CD14-positive monocyte (primary cell): ENCODE results near the gene ZSCAN2. TPM values are rescaled to one million over a fixed set of nuclear protein-coding genes. Genes with fewer than 3 reads are reported as not detected.
"Not testable (repeated sequence)": the region's sequence is repeated elsewhere in the genome, so short reads cannot be mapped to it uniquely, and the experiment has no call there.

Experiments used
- DNase-seq, 3 donors: peaks; one replicate each; pipeline ENCODE4 v3.0.0-alpha.2; 2011 to 2022
- H2AFZ ChIP-seq: 2 replicates; pipeline ENCODE4 v1.6.0; 2012; ENCODE audit warnings: mild to moderate bottlenecking, low read depth, low read length, inconsistent platforms; ENCODE audit not compliant: insufficient read depth, poor library complexity, severe bottlenecking
- H3K27ac ChIP-seq, 2 donors: 1 replicate in 1 of 2; 2 replicates in 1 of 2; pipeline ENCODE4 v1.5.1; 2012 to 2013; ENCODE audit warnings: low read length in 2 of 2, control low read depth in 1 of 2, inconsistent platforms in 1 of 2, low read depth in 1 of 2, mild to moderate bottlenecking in 1 of 2
- H3K27me3 ChIP-seq, 2 donors: one replicate each; pipeline versions ENCODE4 v1.6.0 to v1.6.1; 2011 to 2013; ENCODE audit warnings: low read length in 2 of 2; ENCODE audit not compliant: control insufficient read depth in 2 of 2, insufficient read depth in 2 of 2
- H3K36me3 ChIP-seq, 2 donors: replicated peaks in 1 of 2; 1 replicate in 1 of 2; 2 replicates in 1 of 2; pipeline versions ENCODE4 v1.5.1 to v1.6.1; 2012 to 2013; ENCODE audit warnings: low read length in 2 of 2, control low read depth in 1 of 2, inconsistent platforms in 1 of 2, mild to moderate bottlenecking in 1 of 2; ENCODE audit not compliant: insufficient read depth in 2 of 2, control insufficient read depth in 1 of 2
- H3K4me1 ChIP-seq, 2 donors: 1 replicate in 1 of 2; 2 replicates in 1 of 2; pipeline versions ENCODE4 v1.5.1 to v1.6.1; 2012 to 2013; ENCODE audit warnings: low read length in 2 of 2, control low read depth in 1 of 2, inconsistent platforms in 1 of 2, mild to moderate bottlenecking in 1 of 2, moderate library complexity in 1 of 2; ENCODE audit not compliant: insufficient read depth in 2 of 2, control insufficient read depth in 1 of 2
- H3K4me2 ChIP-seq: replicated peaks from 2 replicates; pipeline ENCODE3; 2012; ENCODE audit warnings: low read length, moderate library complexity, mild to moderate bottlenecking; ENCODE audit not compliant: poor library complexity, severe bottlenecking; ENCODE audit errors: extremely low read depth
- H3K4me3 ChIP-seq, 3 experiments: fragments of 200-600 bp in 1 of 3; sonication (generic) in 1 of 3; replicated peaks in 1 of 3; 1 replicate in 2 of 3; 2 replicates in 1 of 3; pipeline ENCODE4 v1.5.1; 2011 to 2013; ENCODE audit warnings: low read length in 3 of 3, mild to moderate bottlenecking in 3 of 3, control low read depth in 2 of 3, low read depth in 2 of 3, inconsistent platforms in 1 of 3, moderate library complexity in 1 of 3
- H3K79me2 ChIP-seq: 2 replicates; pipeline ENCODE4 v1.6.0; 2012; ENCODE audit warnings: mild to moderate bottlenecking, control low read depth, inconsistent platforms, low read length, moderate library complexity; ENCODE audit not compliant: insufficient read depth
- H3K9ac ChIP-seq: 2 replicates; pipeline ENCODE4 v1.6.0; 2017; ENCODE audit warnings: low read length, mild to moderate bottlenecking; ENCODE audit not compliant: insufficient read depth, poor library complexity, severe bottlenecking
- H3K9me3 ChIP-seq, 2 donors: replicated peaks in 1 of 2; 1 replicate in 1 of 2; 2 replicates in 1 of 2; pipeline versions ENCODE4 v1.5.1 to v1.6.1; 2012 to 2013; ENCODE audit warnings: low read length in 2 of 2, control low read depth in 1 of 2; ENCODE audit not compliant: control insufficient read depth in 1 of 2, insufficient read depth in 1 of 2
- H4K20me1 ChIP-seq: 2 replicates; pipeline ENCODE4 v1.6.0; 2012; ENCODE audit warnings: mild to moderate bottlenecking, low read length, control low read depth, moderate library complexity; ENCODE audit not compliant: insufficient read depth
- H3K27ac Mint-ChIP-seq, 7 donors: one replicate each; pipeline ENCODE4 v1.8.0; 2020; ENCODE audit warnings: mild to moderate bottlenecking in 7 of 7, mixed read lengths in 7 of 7, moderate library complexity in 6 of 7, inconsistent platforms in 2 of 7
- H3K27me3 Mint-ChIP-seq, 3 donors: one replicate each; pipeline ENCODE4 v1.8.0; 2021 to 2022; ENCODE audit warnings: low read depth in 3 of 3, mild to moderate bottlenecking in 3 of 3, mixed read lengths in 3 of 3, moderate library complexity in 3 of 3, inconsistent platforms in 1 of 3
- H3K36me3 Mint-ChIP-seq, 2 donors: one replicate each; pipeline ENCODE4 v1.8.0; 2020; ENCODE audit warnings: mixed read lengths in 2 of 2, inconsistent platforms in 1 of 2, mild to moderate bottlenecking in 1 of 2
- H3K4me1 Mint-ChIP-seq: one replicate; pipeline ENCODE4 v1.8.0; 2020; ENCODE audit warnings: mild to moderate bottlenecking, mixed read lengths
- H3K4me3 Mint-ChIP-seq, 2 donors: one replicate each; pipeline ENCODE4 v1.8.0; 2020; ENCODE audit warnings: mild to moderate bottlenecking in 2 of 2, mixed read lengths in 2 of 2, moderate library complexity in 1 of 2
- H3K9me3 Mint-ChIP-seq, 7 donors: one replicate each; pipeline ENCODE4 v1.8.0; 2020 to 2022; ENCODE audit warnings: mixed read lengths in 7 of 7, mild to moderate bottlenecking in 6 of 7, moderate library complexity in 6 of 7, inconsistent platforms in 2 of 7
- CTCF ChIP-seq: fragments of 200-600 bp; IDR thresholded peaks from one replicate; pipeline ENCODE4 v1.8.0; 2022; ENCODE audit warnings: antibody characterized with exemption, mild to moderate bottlenecking
- WGBS: methylation state at CpG from one replicate; pipeline ENCODE4 v1.1.5; 2013; ENCODE audit warnings: missing lambda C conversion rate; ENCODE audit not compliant: insufficient coverage; 5-methylcytosine and 5-hydroxymethylcytosine counted together
- intact Hi-C, 2 donors: fragments of 100-400 bp; cut with micrococcal nuclease; formaldehyde crosslinking; loops; one replicate each; pipeline versions ENCODE4 v1.15.0 to v1.15.1; 2023
- polyA plus RNA-seq, 3 donors: library from polyadenylated mRNA; depleted of rRNA in 1 of 3; unstranded in 2 of 3; stranded (reverse) in 1 of 3; fragments of 300-500 nt in 2 of 3; fragments of >200 nt in 1 of 3; fragmentation: Illumina TruSeq in 2 of 3; gene quantifications; 1 replicate in 2 of 3; 2 replicates in 1 of 3; pipeline ENCODE4 v1.2.3, GENCODE V29; 2012 to 2021

Gene ZSCAN2
- polyA plus RNA-seq, 3 donors = 1.7 to 6.1 (median 3.4) TPM

GRCh38 chr15:84575493-84575892, 25.3 kb upstream of the ZSCAN2 start:
- H3K27ac Mint-ChIP-seq = no peak overlapping the region
- H3K9me3 Mint-ChIP-seq = peaks cover 0 to 1% (median 0%) of the 10 kb centered on the region in 7 donors
- H4K20me1 ChIP-seq = no peaks in the 10 kb centered on the region
- TF ChIP-seq CTCF = no peak
- H3K4me3 ChIP-seq = no peak overlapping the region
- no peak overlapping the region for H3K9ac ChIP-seq
- no peak overlapping the region for H3K4me2 ChIP-seq
- H3K4me3 Mint-ChIP-seq = no peak overlapping the region
- H3K79me2 ChIP-seq = no peaks in the 10 kb centered on the region
- intact Hi-C loops = no loop called here
- no CpG with 5 or more reads among the region's 4 CpGs for WGBS
- peaks cover 4% of the 10 kb centered on the region for H3K4me1 Mint-ChIP-seq
- H3K27me3 Mint-ChIP-seq = peaks cover 0 to 5% (median 2%) of the 10 kb centered on the region in 3 donors
- no peaks in the 10 kb centered on the region for H3K27me3 ChIP-seq
- H3K9me3 ChIP-seq = no peaks in the 10 kb centered on the region
- no peak overlapping the region for H3K27ac ChIP-seq
- no peaks in the 10 kb centered on the region for H3K36me3 ChIP-seq
- no peaks in the 10 kb centered on the region for H3K4me1 ChIP-seq
- H2AFZ ChIP-seq = no peak overlapping the region
- no peaks in the 10 kb centered on the region for H3K36me3 Mint-ChIP-seq
- no peak for DNase-seq

- H3K36me3 ChIP-seq, H3K4me3 ChIP-seq, H3K9me3 Mint-ChIP-seq, H3K27ac ChIP-seq, H3K27me3 Mint-ChIP-seq, H3K4me3 Mint-ChIP-seq, H3K79me2 ChIP-seq, H4K20me1 ChIP-seq, H3K9ac ChIP-seq, H3K27ac Mint-ChIP-seq, H3K27me3 ChIP-seq, intact Hi-C loops, H3K4me1 ChIP-seq, H3K4me2 ChIP-seq, DNase-seq, H2AFZ ChIP-seq, H3K9me3 ChIP-seq, H3K4me1 Mint-ChIP-seq, H3K36me3 Mint-ChIP-seq: not testable (repeated sequence)
- 100% methylated on average over 4 of the region's 6 CpGs for WGBS
Observed at GRCh38 chr15:84577891-84578290, 22.9 kb upstream of the ZSCAN2 start.

GRCh38 chr15:84579261-84579721, 21.5 kb upstream of the ZSCAN2 start:
- H3K9ac ChIP-seq = not testable (repeated sequence)

GRCh38 chr15:84581676-84582428, 19.0 kb upstream of the ZSCAN2 start:
- DNase-seq, H3K27me3 ChIP-seq, H3K27ac ChIP-seq, H3K4me3 ChIP-seq, H3K36me3 Mint-ChIP-seq, H3K4me3 Mint-ChIP-seq, H3K4me2 ChIP-seq, H3K9me3 ChIP-seq, H2AFZ ChIP-seq, H3K4me1 ChIP-seq, intact Hi-C loops, H3K36me3 ChIP-seq, H3K4me1 Mint-ChIP-seq, H3K27me3 Mint-ChIP-seq, H3K9ac ChIP-seq, H3K9me3 Mint-ChIP-seq, H4K20me1 ChIP-seq, H3K27ac Mint-ChIP-seq, H3K79me2 ChIP-seq: not testable (repeated sequence)
- no CpG with 5 or more reads among the region's 7 CpGs for WGBS

More at GRCh38 chr15:84579261-84579721, 21.5 kb upstream of the ZSCAN2 start:
- WGBS = 100% methylated on average over 2 of the region's 7 CpGs
- H4K20me1 ChIP-seq, intact Hi-C loops, DNase-seq, H3K4me1 ChIP-seq, H3K36me3 Mint-ChIP-seq, H3K4me3 Mint-ChIP-seq, H3K27ac ChIP-seq, H3K9me3 ChIP-seq, H3K4me2 ChIP-seq, H3K27me3 ChIP-seq, H3K4me3 ChIP-seq, H3K27me3 Mint-ChIP-seq, H3K4me1 Mint-ChIP-seq, H2AFZ ChIP-seq, H3K79me2 ChIP-seq, H3K27ac Mint-ChIP-seq, H3K36me3 ChIP-seq, H3K9me3 Mint-ChIP-seq: not testable (repeated sequence)
